LNCaP clone FGC (cell line): Measurements from ENCODE around the gene TMEM272.
A peak's percentile ranks its signal among the peaks of the same experiment; 100 is the strongest.

Experiments used
- DNase-seq: peaks from one replicate; pipeline ENCODE4 v3.0.0-alpha.2; 2011; ENCODE audit warnings: low read depth
- H3K4me3 ChIP-seq: 2 replicates; pipeline ENCODE4 v1.5.1; 2011; ENCODE audit warnings: mild to moderate bottlenecking, low read depth, low read length, control low read depth
- CTCF ChIP-seq: IDR thresholded peaks from 2 replicates; pipeline ENCODE4 v1.5.1; 2012; ENCODE audit warnings: mild to moderate bottlenecking; ENCODE audit not compliant: control insufficient read depth, insufficient read depth; ENCODE audit errors: extremely low read depth

Gene TMEM272

GRCh38 chr13:51795419-51795818, 49.6 kb downstream of the TMEM272 start:
- TF ChIP-seq CTCF: no peak
- H3K4me3 ChIP-seq: no peak overlapping the region
- DNase-seq: no peak

GRCh38 chr13:51794964-51795363, 50.0 kb downstream of the TMEM272 start:
- H3K4me3 ChIP-seq: no peak overlapping the region
- no peak for DNase-seq
- TF ChIP-seq CTCF: no peak

GRCh38 chr13:51793570-51794271, 51.3 kb downstream of the TMEM272 start:
- TF ChIP-seq CTCF: no peak
- DNase-seq: no peak
- no peak overlapping the region for H3K4me3 ChIP-seq

GRCh38 chr13:51786425-51787265, 58.3 kb downstream of the TMEM272 start:
- no peak for TF ChIP-seq CTCF
- H3K4me3 ChIP-seq: no peak overlapping the region
- DNase-seq: no peak

GRCh38 chr13:51785712-51786424, 59.1 kb downstream of the TMEM272 start:
- TF ChIP-seq CTCF: no peak
- H3K4me3 ChIP-seq: no peak overlapping the region
- peak; percentile 58 for DNase-seq

GRCh38 chr13:51784097-51784496, 60.9 kb downstream of the TMEM272 start:
- no peak for DNase-seq
- no peak overlapping the region for H3K4me3 ChIP-seq
- TF ChIP-seq CTCF: no peak
